Fibroblast of pulmonary artery (primary cell): ENCODE results near the gene SS18L1.

ENCODE experiments used
- DNase-seq: peaks from one replicate; pipeline ENCODE4 v3.0.0-alpha.2; 2010; ENCODE audit warnings: low read depth
- H3K4me3 ChIP-seq: replicated peaks from 2 replicates; pipeline ENCODE4 v1.5.1; 2011; ENCODE audit warnings: low read depth, mild to moderate bottlenecking, control low read depth, low read length, moderate library complexity
- CTCF ChIP-seq: IDR thresholded peaks from 2 replicates; pipeline ENCODE4 v1.5.1; 2011; ENCODE audit warnings: mild to moderate bottlenecking, control low read depth, low read length, inconsistent platforms; ENCODE audit errors: missing control alignments

SS18L1 gene

GRCh38 chr20:62143081-62143956, at the start of gene SS18L1, which contains the start of gene PSMA7:
TSS of gene SS18L1 (plus strand) at chr20:62143769. CDS start at chr20:62143821, 52 bp downstream.
TSS of gene PSMA7 (minus strand) at chr20:62143394. CDS start at chr20:62143303, 91 bp downstream.
- peak within 1 kb of the TSS; percentile 76 for H3K4me3 ChIP-seq
- no peak for TF ChIP-seq CTCF

GRCh38 chr20:62096421-62097380, 46.9 kb upstream of the SS18L1 start:
- no peak for DNase-seq
- TF ChIP-seq CTCF, result no peak
- no peak overlapping the region for H3K4me3 ChIP-seq

More at GRCh38 chr20:62143081-62143956, at the start of gene SS18L1, which contains the start of gene PSMA7:
- DNase-seq, result peak; percentile 88

GRCh38 chr20:62097881-62098407, 45.6 kb upstream of the SS18L1 start:
- no peak for TF ChIP-seq CTCF
- DNase-seq, result no peak
- H3K4me3 ChIP-seq, result no peak overlapping the region

GRCh38 chr20:62101078-62101477, 42.5 kb upstream of the SS18L1 start:
- H3K4me3 ChIP-seq, result no peak overlapping the region
- TF ChIP-seq CTCF, result no peak
- DNase-seq, result no peak

- no peak for DNase-seq
- TF ChIP-seq CTCF, result no peak
- no peak overlapping the region for H3K4me3 ChIP-seq
These were observed 39.9 kb upstream of the SS18L1 start for GRCh38 chr20:62103508-62104233.

GRCh38 chr20:62104234-62104789, 39.3 kb upstream of the SS18L1 start:
- no peak for TF ChIP-seq CTCF
- no peak for DNase-seq
- H3K4me3 ChIP-seq, result no peak overlapping the region
